ENCODE results near the gene KRTAP5-4. TPM values are rescaled to one million over a fixed set of nuclear protein-coding genes. Genes with fewer than 3 reads are reported as not detected.
"Not testable (repeated sequence)": the region's sequence is repeated elsewhere in the genome, so short reads cannot be mapped to it uniquely, and the experiment has no call there.

The KRTAP5-4 gene
- total RNA-seq, 1 experiment from 2014 or later = not detected

- BruUV-seq (replicated peaks) = no TSS peak
- no peak for ATAC-seq
Observed at GRCh38 chr11:1597331-1597993, 24.5 kb downstream of the KRTAP5-4 start.

GRCh38 chr11:1596576-1597121 lies 25.3 kb downstream of the KRTAP5-4 start:
- H3K9me3 ChIP-seq (ENCODE audit: control insufficient read depth, insufficient read depth, low read depth, low read length); H3K4me3 ChIP-seq (ENCODE audit: low read depth in 2 of 2, low read length in 2 of 2); H3K27ac ChIP-seq (ENCODE audit: low read length); DNase-seq (ENCODE audit: low read depth, low spot score); BruUV-seq (replicated peaks); H3K4me1 ChIP-seq (ENCODE audit: control insufficient read depth, insufficient read depth, low read length); ATAC-seq; H3K36me3 ChIP-seq (ENCODE audit: control insufficient read depth, insufficient read depth, low read length); POLR2A ChIA-PET; intact Hi-C loops (cut with micrococcal nuclease; ENCODE audit: unreplicated experiment); in situ Hi-C loops (cut with HindIII; ENCODE audit: low pct_unique_long_range_greater_than_20kb, low sequenced_read_pairs): not testable (repeated sequence)
- H3K27me3 ChIP-seq (ENCODE audit: control insufficient read depth, insufficient read depth, low read length) = peaks cover 29% of the 10 kb centered on the region
- CTCF ChIA-PET = interaction anchor here (0.6 to 1.2 kb wide), 4 partner anchors 23 to 50 kb away, joined by 3 to 4 read pairs (median 4); partner anchors contain the start of gene KRTAP5-4

More at GRCh38 chr11:1597331-1597993, 24.5 kb downstream of the KRTAP5-4 start:
- TF ChIP-seq TCF7L2 (IDR thresholded peaks at IDR 0.05; ENCODE audit: low read depth, low read length) (no peak), POLR2AphosphoS5 (IDR thresholded peaks at IDR 0.05; ENCODE audit: low read depth, low read length) (no peak), SIN3A (IDR thresholded peaks at IDR 0.05; ENCODE audit: borderline replicate concordance, insufficient read depth, low read depth, low read length) (no peak), REST (IDR thresholded peaks at IDR 0.05; ENCODE audit: insufficient read depth in 1 of 2, low read depth in 2 of 2, low read length in 1 of 2) (no peak)
- TF ChIP-seq, protein P1, sequence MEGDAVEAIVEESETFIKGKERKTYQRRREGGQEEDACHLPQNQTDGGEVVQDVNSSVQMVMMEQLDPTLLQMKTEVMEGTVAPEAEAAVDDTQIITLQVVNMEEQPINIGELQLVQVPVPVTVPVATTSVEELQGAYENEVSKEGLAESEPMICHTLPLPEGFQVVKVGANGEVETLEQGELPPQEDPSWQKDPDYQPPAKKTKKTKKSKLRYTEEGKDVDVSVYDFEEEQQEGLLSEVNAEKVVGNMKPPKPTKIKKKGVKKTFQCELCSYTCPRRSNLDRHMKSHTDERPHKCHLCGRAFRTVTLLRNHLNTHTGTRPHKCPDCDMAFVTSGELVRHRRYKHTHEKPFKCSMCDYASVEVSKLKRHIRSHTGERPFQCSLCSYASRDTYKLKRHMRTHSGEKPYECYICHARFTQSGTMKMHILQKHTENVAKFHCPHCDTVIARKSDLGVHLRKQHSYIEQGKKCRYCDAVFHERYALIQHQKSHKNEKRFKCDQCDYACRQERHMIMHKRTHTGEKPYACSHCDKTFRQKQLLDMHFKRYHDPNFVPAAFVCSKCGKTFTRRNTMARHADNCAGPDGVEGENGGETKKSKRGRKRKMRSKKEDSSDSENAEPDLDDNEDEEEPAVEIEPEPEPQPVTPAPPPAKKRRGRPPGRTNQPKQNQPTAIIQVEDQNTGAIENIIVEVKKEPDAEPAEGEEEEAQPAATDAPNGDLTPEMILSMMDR (IDR thresholded peaks at IDR 0.05) = no peak
- Histone ChIP-seq H3K4me1 (ENCODE audit: control insufficient read depth, insufficient read depth, low read length) (no peaks in the 10 kb centered on the region), H3K9me3 (ENCODE audit: control insufficient read depth, insufficient read depth, low read depth, low read length) (no peaks in the 10 kb centered on the region), H3K36me3 (ENCODE audit: control insufficient read depth, insufficient read depth, low read length) (no peaks in the 10 kb centered on the region), H3K4me3 (ENCODE audit: low read depth in 2 of 2, low read length in 2 of 2) (no peak overlapping the region), H3K27ac (ENCODE audit: low read length) (no peak overlapping the region), H3K27me3 (ENCODE audit: control insufficient read depth, insufficient read depth, low read length) (peaks cover 33% of the 10 kb centered on the region)
- DNase-seq (ENCODE audit: low read depth, low spot score) = no peak
- in situ Hi-C loops (cut with HindIII; ENCODE audit: low pct_unique_long_range_greater_than_20kb, low sequenced_read_pairs) (no loop called here), intact Hi-C loops (cut with micrococcal nuclease; ENCODE audit: unreplicated experiment) (no loop called here)
- ChIA-PET CTCF (interaction anchor here (1.0 kb wide), 1 partner anchor 51 kb away, joined by 4 read pairs; no protein-coding TSS in a partner anchor), POLR2A (no interaction called here)

GRCh38 chr11:1595994-1596575 lies 25.9 kb downstream of the KRTAP5-4 start:
- intact Hi-C loops (cut with micrococcal nuclease; ENCODE audit: unreplicated experiment); DNase-seq (ENCODE audit: low read depth, low spot score); in situ Hi-C loops (cut with HindIII; ENCODE audit: low pct_unique_long_range_greater_than_20kb, low sequenced_read_pairs); BruUV-seq (replicated peaks); H3K27ac ChIP-seq (ENCODE audit: low read length); H3K36me3 ChIP-seq (ENCODE audit: control insufficient read depth, insufficient read depth, low read length); POLR2A ChIA-PET; H3K4me1 ChIP-seq (ENCODE audit: control insufficient read depth, insufficient read depth, low read length); H3K4me3 ChIP-seq (ENCODE audit: low read depth in 2 of 2, low read length in 2 of 2); H3K9me3 ChIP-seq (ENCODE audit: control insufficient read depth, insufficient read depth, low read depth, low read length): not testable (repeated sequence)
- peak; percentile 79 for ATAC-seq
- CTCF ChIA-PET = interaction anchor here (0.6 to 1.3 kb wide), 10 partner anchors 14 to 406 kb away, joined by 3 to 6 read pairs (median 4); no protein-coding TSS in a partner anchor
- peaks cover 29% of the 10 kb centered on the region for H3K27me3 ChIP-seq (ENCODE audit: control insufficient read depth, insufficient read depth, low read length)
